ENCODE measurements around the gene TUG1.

DNA sequence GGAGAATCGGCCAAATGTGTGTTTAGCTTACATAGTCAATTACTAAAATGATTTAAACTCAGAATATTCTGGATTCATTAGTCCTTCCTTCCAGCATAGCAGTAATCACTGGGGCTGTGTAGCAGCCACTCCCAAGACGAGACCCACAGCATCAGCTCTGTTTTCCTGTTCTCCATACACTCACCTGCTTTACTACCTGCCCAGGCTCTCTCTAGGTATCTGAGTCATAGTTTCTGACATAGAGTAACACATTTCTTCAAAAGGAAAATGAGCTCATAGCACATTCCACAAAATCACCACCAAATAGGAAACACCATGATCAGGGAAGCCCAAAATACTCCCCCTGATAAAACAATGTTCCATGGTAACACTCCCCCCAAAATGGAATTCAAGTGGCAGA is 23.4 kb upstream of the TUG1 start:
- TF ChIP-seq ZC3H8 (IDR thresholded peaks at IDR 0.05), result no peak
- TF ChIP-seq, protein P1, sequence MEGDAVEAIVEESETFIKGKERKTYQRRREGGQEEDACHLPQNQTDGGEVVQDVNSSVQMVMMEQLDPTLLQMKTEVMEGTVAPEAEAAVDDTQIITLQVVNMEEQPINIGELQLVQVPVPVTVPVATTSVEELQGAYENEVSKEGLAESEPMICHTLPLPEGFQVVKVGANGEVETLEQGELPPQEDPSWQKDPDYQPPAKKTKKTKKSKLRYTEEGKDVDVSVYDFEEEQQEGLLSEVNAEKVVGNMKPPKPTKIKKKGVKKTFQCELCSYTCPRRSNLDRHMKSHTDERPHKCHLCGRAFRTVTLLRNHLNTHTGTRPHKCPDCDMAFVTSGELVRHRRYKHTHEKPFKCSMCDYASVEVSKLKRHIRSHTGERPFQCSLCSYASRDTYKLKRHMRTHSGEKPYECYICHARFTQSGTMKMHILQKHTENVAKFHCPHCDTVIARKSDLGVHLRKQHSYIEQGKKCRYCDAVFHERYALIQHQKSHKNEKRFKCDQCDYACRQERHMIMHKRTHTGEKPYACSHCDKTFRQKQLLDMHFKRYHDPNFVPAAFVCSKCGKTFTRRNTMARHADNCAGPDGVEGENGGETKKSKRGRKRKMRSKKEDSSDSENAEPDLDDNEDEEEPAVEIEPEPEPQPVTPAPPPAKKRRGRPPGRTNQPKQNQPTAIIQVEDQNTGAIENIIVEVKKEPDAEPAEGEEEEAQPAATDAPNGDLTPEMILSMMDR (IDR thresholded peaks at IDR 0.05 in 2 of 3, conservative IDR thresholded peaks at IDR 0.05 in 1 of 3; ENCODE audit: insufficient read depth in 2 of 3, low read depth in 1 of 3, low read length in 3 of 3), result no peak
- no peak for TF ChIP-seq MXI1 (IDR thresholded peaks at IDR 0.05; ENCODE audit: low read depth, low read length)
- TF ChIP-seq JUN (IDR thresholded peaks at IDR 0.05; ENCODE audit: borderline replicate concordance, low read depth, low read length), result no peak
- TF ChIP-seq JUN (CRISPR knock-in tag; IDR thresholded peaks at IDR 0.05; ENCODE audit: borderline replicate concordance), result no peak
- no peak for TF ChIP-seq BRF2 (IDR thresholded peaks at IDR 0.05; ENCODE audit: borderline replicate concordance, insufficient read depth, insufficient read length)
